Measurements from ENCODE around the gene LECT2. TPM values are rescaled to one million over a fixed set of nuclear protein-coding genes. Genes with fewer than 3 reads are reported as not detected.

The LECT2 gene
- not detected in 2 replicates for total RNA-seq

DNA sequence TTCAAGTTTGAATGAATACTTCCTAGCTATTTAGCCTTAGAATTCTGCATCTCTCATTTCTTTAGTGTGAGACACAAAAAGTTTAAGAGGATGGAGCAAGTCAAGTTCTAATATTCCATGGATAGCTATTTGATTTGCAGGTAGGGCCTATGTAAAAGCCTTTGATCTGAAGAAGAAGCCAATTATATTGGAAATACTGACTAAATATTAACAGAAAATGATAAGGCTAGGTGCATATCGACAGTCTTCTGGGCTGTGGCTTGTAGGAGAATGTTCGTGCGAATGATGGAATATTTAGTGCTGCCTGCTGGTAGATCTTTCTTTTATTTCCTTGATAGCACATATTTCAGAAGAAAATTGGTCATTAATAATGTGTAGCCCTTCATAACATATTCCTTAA lies at the start of gene LECT2:
Gene LECT2 (minus strand): TSS at position 85 of the 400 bp plus-strand sequence. CDS start 150 bp downstream, outside the sequence.

Other genes starting within 250 kb of the LECT2 start
- not detected in 2 replicates for gene SLC25A48, start 120.3 kb downstream of the LECT2 start, total RNA-seq
- not detected in 2 replicates for gene IL9, start 59.1 kb downstream of the LECT2 start, total RNA-seq
- gene TGFBI, start 74.0 kb upstream of the LECT2 start, total RNA-seq = 483 and 730 TPM in 2 replicates
- gene SMAD5, start 177.9 kb upstream of the LECT2 start, total RNA-seq = 38.8 and 40.2 TPM in 2 replicates
- gene SMIM32, start 238.2 kb upstream of the LECT2 start, total RNA-seq = not detected in 2 replicates